Measurements from ENCODE around the gene MPI.
A peak's percentile ranks its signal among the peaks of the same experiment; 100 is the strongest.
"Not testable (repeated sequence)": the region's sequence is repeated elsewhere in the genome, so short reads cannot be mapped to it uniquely, and the experiment has no call there.

MPI gene

DNA sequence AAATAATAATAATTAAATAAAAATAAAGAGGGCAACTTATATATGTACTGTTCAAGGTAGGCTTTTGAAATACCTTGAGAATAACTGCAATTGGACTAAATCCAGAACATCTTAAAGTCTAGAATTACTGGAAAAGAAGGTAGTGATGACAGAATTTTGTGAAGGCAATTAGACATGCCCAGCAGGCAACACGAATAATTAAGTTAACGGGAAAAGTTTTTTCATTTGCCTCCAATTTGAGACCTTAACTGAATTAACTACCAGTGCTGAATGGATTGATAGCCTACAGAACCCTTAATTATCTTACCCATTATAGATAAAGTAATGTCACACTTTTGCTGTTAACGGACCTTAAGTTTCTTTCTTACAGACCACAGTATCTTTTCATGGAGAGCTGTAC, 34.7 kb downstream of the MPI start:
- H3K4me1 ChIP-seq: no peaks in the 10 kb centered on the region
- TF ChIP-seq, protein P1, sequence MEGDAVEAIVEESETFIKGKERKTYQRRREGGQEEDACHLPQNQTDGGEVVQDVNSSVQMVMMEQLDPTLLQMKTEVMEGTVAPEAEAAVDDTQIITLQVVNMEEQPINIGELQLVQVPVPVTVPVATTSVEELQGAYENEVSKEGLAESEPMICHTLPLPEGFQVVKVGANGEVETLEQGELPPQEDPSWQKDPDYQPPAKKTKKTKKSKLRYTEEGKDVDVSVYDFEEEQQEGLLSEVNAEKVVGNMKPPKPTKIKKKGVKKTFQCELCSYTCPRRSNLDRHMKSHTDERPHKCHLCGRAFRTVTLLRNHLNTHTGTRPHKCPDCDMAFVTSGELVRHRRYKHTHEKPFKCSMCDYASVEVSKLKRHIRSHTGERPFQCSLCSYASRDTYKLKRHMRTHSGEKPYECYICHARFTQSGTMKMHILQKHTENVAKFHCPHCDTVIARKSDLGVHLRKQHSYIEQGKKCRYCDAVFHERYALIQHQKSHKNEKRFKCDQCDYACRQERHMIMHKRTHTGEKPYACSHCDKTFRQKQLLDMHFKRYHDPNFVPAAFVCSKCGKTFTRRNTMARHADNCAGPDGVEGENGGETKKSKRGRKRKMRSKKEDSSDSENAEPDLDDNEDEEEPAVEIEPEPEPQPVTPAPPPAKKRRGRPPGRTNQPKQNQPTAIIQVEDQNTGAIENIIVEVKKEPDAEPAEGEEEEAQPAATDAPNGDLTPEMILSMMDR (IDR thresholded peaks at IDR 0.05): no peak
- H3K79me2 ChIP-seq: peaks cover 4% of the 10 kb centered on the region
- no peak overlapping the region for H3K4me3 ChIP-seq (ENCODE audit: low read depth, low read length)
- no peak overlapping the region for H3K27ac ChIP-seq
- no peak overlapping the region for H2AFZ ChIP-seq
- H3K9ac ChIP-seq: no peak overlapping the region
- no peaks in the 10 kb centered on the region for H3K9me3 ChIP-seq (ENCODE audit: control insufficient read depth, low read length)
- no peaks in the 10 kb centered on the region for H3K27me3 ChIP-seq (ENCODE audit: control insufficient read depth, insufficient read depth, low read length)
- H3K36me3 ChIP-seq (ENCODE audit: control insufficient read depth, insufficient read depth, low read length): no peaks in the 10 kb centered on the region
- no peak overlapping the region for H3K4me2 ChIP-seq (ENCODE audit: low read length)

DNA sequence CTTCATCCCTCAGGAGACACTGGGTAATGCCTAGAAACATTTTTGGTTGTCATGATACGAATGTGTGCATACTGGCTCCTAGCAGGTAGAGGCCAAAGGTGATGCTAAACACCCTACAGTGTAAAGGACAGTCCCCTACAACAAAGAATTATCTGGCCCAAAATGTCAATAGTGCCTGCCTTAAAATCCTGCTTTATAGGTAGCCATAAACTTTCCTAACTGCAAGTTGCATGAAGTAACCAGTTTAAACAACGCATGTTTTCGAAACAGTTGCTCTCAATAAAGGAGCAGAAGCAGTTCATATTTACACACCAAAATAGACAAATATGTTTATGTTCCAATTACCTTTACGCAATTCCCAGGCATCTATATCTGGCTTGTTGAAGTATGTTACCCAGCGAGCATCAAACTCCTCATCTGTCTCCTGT, 38.9 kb downstream of the MPI start:
- Histone ChIP-seq H3K27ac (no peak overlapping the region), H3K36me3 (ENCODE audit: control insufficient read depth, insufficient read depth, low read length) (no peaks in the 10 kb centered on the region), H3K27me3 (ENCODE audit: control insufficient read depth, insufficient read depth, low read length) (no peaks in the 10 kb centered on the region)

DNA sequence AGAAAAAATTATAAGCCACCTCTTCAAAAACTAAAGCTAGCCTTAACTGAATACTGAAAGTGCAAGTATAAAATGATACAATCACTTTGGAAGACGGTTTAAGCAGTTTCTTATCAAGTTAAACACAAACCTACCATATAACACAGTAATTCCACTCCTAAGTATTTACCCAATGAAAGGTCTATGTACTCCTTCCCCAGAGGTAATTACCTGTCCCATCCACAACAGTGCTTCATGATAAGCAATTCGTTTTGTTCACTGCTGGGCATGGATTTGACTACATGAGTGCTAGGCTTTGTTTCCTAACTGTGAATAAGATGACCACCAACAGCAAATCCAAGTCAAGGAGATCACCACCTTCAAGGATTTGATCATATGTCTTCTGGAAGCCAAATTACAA, 43.7 kb downstream of the MPI start:
- Histone ChIP-seq H3K79me2 (peaks cover 18% of the 10 kb centered on the region), H3K9ac (no peak overlapping the region), H3K27me3 (ENCODE audit: control insufficient read depth, insufficient read depth, low read length) (no peaks in the 10 kb centered on the region), H3K9me3 (ENCODE audit: control insufficient read depth, low read length) (no peaks in the 10 kb centered on the region), H3K4me2 (ENCODE audit: low read length) (peak overlapping the region; percentile 8), H3K27ac (no peak overlapping the region), H3K36me3 (ENCODE audit: control insufficient read depth, insufficient read depth, low read length) (no peaks in the 10 kb centered on the region), H2AFZ (no peak overlapping the region), H3K4me3 (ENCODE audit: low read depth, low read length) (no peak overlapping the region), H3K4me1 (no peaks in the 10 kb centered on the region)
- TF ChIP-seq, protein P1 (IDR thresholded peaks at IDR 0.05): no peak

More for the DNA sequence above, 38.9 kb downstream of the MPI start:
- H3K4me2 ChIP-seq (ENCODE audit: low read length): no peak overlapping the region
- no peaks in the 10 kb centered on the region for H3K9me3 ChIP-seq (ENCODE audit: control insufficient read depth, low read length)
- no peak overlapping the region for H3K9ac ChIP-seq
- H3K4me3 ChIP-seq (ENCODE audit: low read depth, low read length): no peak overlapping the region
- H3K79me2 ChIP-seq: peaks cover 10% of the 10 kb centered on the region
- H3K4me1 ChIP-seq: no peaks in the 10 kb centered on the region
- no peak overlapping the region for H2AFZ ChIP-seq
- TF ChIP-seq, protein P1 (IDR thresholded peaks at IDR 0.05): no peak

DNA sequence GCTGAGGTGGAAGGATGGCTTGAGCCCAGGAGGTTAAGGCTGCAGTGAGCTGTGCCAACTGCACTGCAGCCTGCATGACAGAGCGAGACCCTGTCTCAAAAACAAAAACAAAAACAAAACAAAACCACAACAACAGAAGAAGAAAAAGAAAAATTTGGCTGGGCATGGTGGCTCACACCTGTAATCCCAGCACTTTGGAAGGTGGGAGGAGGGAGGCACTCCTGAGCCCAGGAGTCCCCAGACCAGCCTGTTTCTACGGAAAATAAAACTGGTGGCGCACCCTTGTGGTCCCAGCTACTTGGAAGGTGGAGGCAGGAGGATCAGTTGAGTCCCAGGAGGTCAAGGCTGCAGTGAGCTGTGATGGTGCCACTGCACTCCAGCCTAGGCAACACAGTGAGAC, 45.4 kb downstream of the MPI start:
- H3K9me3 ChIP-seq (ENCODE audit: control insufficient read depth, low read length); H3K27me3 ChIP-seq (ENCODE audit: control insufficient read depth, insufficient read depth, low read length); H3K36me3 ChIP-seq (ENCODE audit: control insufficient read depth, insufficient read depth, low read length); H2AFZ ChIP-seq; H3K4me3 ChIP-seq (ENCODE audit: low read depth, low read length); H3K27ac ChIP-seq; H3K9ac ChIP-seq; H3K4me1 ChIP-seq: not testable (repeated sequence)
- peaks cover 15% of the 10 kb centered on the region for H3K79me2 ChIP-seq
- H3K4me2 ChIP-seq (ENCODE audit: low read length): peak overlapping the region; percentile 31

DNA sequence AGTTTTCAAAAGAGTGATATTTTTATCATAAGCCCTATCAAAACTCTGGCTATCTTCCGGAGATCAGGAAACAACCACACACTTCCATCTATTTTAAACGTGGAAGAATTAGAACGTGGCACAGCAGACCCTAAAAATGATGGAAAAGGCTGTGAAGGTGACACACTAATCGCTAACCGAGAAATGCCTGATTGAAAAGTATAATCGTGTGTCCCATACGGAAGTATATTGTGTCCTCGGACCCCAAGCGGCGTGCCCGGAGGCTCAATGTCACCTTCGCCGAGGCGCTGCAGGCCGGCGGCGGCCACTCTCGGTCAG, 47.4 kb downstream of the MPI start:
- Histone ChIP-seq H2AFZ (peak overlapping the region; percentile 81), H3K9ac (peak overlapping the region; percentile 67)
- TF ChIP-seq, protein P1 (IDR thresholded peaks at IDR 0.05): no peak

More for the DNA sequence above, 47.4 kb downstream of the MPI start:
- H3K27ac ChIP-seq: peak overlapping the region; percentile 97
- no peaks in the 10 kb centered on the region for H3K4me1 ChIP-seq
- H3K4me2 ChIP-seq (ENCODE audit: low read length): peak overlapping the region; percentile 80
- no peaks in the 10 kb centered on the region for H3K27me3 ChIP-seq (ENCODE audit: control insufficient read depth, insufficient read depth, low read length)
- no peaks in the 10 kb centered on the region for H3K9me3 ChIP-seq (ENCODE audit: control insufficient read depth, low read length)
- peak overlapping the region; percentile 97 for H3K4me3 ChIP-seq (ENCODE audit: low read depth, low read length)
- H3K36me3 ChIP-seq (ENCODE audit: control insufficient read depth, insufficient read depth, low read length): no peaks in the 10 kb centered on the region
- peaks cover 15% of the 10 kb centered on the region for H3K79me2 ChIP-seq
